Suprapubic skin (tissue), 4 donors: ENCODE data around the gene MYO1F. TPM values are rescaled to one million over a fixed set of nuclear protein-coding genes. Genes with fewer than 3 reads are reported as not detected.

Source experiments
- DNase-seq, 2 donors: peaks; one replicate each; pipeline ENCODE4 v3.0.0-alpha.2; 2019; ENCODE audit warnings: low spot score in 2 of 2
- H3K27ac ChIP-seq: fragments of 200-600 bp; sonication (generic); one replicate; pipeline ENCODE4 v1.5.1; 2019
- H3K27me3 ChIP-seq: fragments of 200-600 bp; sonication (generic); one replicate; pipeline ENCODE4 v1.5.1; 2019
- H3K36me3 ChIP-seq: fragments of 200-600 bp; sonication (generic); one replicate; pipeline ENCODE4 v1.5.1; 2019
- H3K4me1 ChIP-seq: fragments of 200-600 bp; sonication (generic); one replicate; pipeline ENCODE4 v1.5.1; 2019
- H3K4me3 ChIP-seq: fragments of 200-600 bp; sonication (generic); one replicate; pipeline ENCODE4 v1.5.1; 2019; ENCODE audit warnings: mild to moderate bottlenecking
- H3K9me3 ChIP-seq: fragments of 200-600 bp; sonication (generic); one replicate; pipeline ENCODE4 v1.5.1; 2019
- EP300 ChIP-seq: sonication (generic); formaldehyde crosslinking; IDR thresholded peaks from one replicate; pipeline ENCODE4 v1.6.1; 2017; ENCODE audit warnings: antibody characterized with exemption
- POLR2A ChIP-seq, 2 donors: fragments of 450-650 bp; IDR thresholded peaks; one replicate each; pipeline ENCODE4 v1.6.1; 2017; ENCODE audit warnings: antibody characterized with exemption in 2 of 2, mild to moderate bottlenecking in 2 of 2, moderate library complexity in 2 of 2
- POLR2AphosphoS5 ChIP-seq, 3 donors: sonication (generic); formaldehyde crosslinking; IDR thresholded peaks; one replicate each; pipeline ENCODE4 v1.6.1; 2017; ENCODE audit warnings: antibody characterized with exemption in 3 of 3
- WGBS: methylation state at CpG from one replicate; pipeline ENCODE4 v1.1.5; 2018; 5-methylcytosine and 5-hydroxymethylcytosine counted together
- total RNA-seq, 4 donors: library from RNA; depleted of rRNA; stranded (reverse); fragments of >200 nt; gene quantifications; one replicate each; pipeline ENCODE4 v1.1.0, GENCODE V29; 2016
- TF ChIP-seq, protein P1 (sequence below), 2 donors: fragments of 200-600 bp in 1 of 2; fragments of 450-650 bp in 1 of 2; sonication (generic) in 1 of 2; IDR thresholded peaks; one replicate each; pipeline ENCODE4 v1.5.1; 2016 to 2019; ENCODE audit warnings: antibody characterized with exemption in 2 of 2, mild to moderate bottlenecking in 1 of 2, moderate library complexity in 1 of 2

Gene MYO1F
- total RNA-seq, 4 donors from 2014 or later, result 3.2 to 14.6 (median 3.3) TPM

DNA sequence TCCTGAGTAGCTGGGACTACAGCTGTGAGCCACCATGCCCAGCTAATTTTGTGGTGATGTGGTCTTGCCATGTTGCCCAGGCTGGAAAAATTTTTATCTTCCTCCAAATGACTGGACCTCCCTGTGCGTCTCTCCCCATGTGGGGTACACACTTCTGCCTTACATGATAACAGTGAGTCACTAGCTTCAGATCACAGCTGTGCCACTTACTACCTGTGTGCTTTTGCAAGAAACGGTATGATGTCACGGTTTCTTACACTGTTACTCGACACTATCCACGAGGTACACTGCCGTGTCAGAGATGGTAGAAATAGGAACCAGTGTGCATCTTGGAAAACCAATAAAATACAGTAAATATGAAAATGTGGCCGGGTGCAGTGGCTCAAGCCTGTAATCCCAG, 45.8 kb downstream of the MYO1F start:
- Histone ChIP-seq H3K4me1 (peaks cover 11% of the 10 kb centered on the region), H3K36me3 (peaks cover 10% of the 10 kb centered on the region), H3K4me3 (no peak overlapping the region), H3K27ac (no peak overlapping the region), H3K9me3 (no peaks in the 10 kb centered on the region), H3K27me3 (no peaks in the 10 kb centered on the region)
- WGBS, result 92% methylated on average over 7 of the region's 7 CpGs
- no peak for TF ChIP-seq POLR2A (IDR thresholded peaks at IDR 0.05)
- TF ChIP-seq EP300, result no peak
- TF ChIP-seq, protein P1, sequence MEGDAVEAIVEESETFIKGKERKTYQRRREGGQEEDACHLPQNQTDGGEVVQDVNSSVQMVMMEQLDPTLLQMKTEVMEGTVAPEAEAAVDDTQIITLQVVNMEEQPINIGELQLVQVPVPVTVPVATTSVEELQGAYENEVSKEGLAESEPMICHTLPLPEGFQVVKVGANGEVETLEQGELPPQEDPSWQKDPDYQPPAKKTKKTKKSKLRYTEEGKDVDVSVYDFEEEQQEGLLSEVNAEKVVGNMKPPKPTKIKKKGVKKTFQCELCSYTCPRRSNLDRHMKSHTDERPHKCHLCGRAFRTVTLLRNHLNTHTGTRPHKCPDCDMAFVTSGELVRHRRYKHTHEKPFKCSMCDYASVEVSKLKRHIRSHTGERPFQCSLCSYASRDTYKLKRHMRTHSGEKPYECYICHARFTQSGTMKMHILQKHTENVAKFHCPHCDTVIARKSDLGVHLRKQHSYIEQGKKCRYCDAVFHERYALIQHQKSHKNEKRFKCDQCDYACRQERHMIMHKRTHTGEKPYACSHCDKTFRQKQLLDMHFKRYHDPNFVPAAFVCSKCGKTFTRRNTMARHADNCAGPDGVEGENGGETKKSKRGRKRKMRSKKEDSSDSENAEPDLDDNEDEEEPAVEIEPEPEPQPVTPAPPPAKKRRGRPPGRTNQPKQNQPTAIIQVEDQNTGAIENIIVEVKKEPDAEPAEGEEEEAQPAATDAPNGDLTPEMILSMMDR (IDR thresholded peaks at IDR 0.05), result no peak
- TF ChIP-seq POLR2AphosphoS5 (IDR thresholded peaks at IDR 0.05), result no peak
- DNase-seq, result no peak

DNA sequence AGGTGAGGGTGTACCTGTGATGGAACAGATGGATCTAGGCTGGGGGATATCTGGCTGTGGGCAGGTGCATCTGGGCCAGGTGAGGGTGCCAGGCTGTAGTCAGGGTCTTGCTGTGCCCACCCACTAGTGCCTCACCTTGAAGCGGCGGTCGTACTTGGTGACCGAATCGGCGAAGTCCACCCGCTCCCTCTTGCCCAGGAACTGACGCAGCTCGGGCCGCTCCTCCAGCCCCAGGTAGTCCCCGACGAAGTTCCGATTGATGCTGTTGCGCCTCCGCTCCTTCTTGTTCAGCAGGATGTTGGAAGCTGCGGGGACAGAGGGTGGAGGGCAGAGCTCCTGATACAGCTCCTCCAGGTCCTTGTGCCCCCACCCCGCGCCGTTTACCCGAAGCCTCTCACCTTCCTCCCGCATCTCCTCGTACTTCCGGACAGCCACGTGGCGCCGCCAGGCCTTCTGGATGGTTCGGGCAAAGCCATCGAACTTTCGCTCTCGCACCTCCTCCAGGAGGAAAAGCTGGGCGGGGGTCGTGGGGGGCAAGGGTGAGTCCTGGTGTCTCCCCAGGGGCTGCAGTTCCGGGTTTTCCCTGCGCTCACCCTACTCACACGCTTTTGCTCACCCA, 47.1 kb downstream of the MYO1F start:
- no peaks in the 10 kb centered on the region for H3K27me3 ChIP-seq
- DNase-seq, result no peak
- no peak for TF ChIP-seq EP300
- TF ChIP-seq, protein P1 (IDR thresholded peaks at IDR 0.05), result no peak
- TF ChIP-seq POLR2AphosphoS5 (IDR thresholded peaks at IDR 0.05), result no peak
- TF ChIP-seq POLR2A (IDR thresholded peaks at IDR 0.05), result no peak
- no peaks in the 10 kb centered on the region for H3K9me3 ChIP-seq
- H3K27ac ChIP-seq, result no peak overlapping the region
- no peak overlapping the region for H3K4me3 ChIP-seq
- H3K36me3 ChIP-seq, result peaks cover 10% of the 10 kb centered on the region
- WGBS, result 94% methylated on average over 35 of the region's 35 CpGs
- peaks cover 13% of the 10 kb centered on the region for H3K4me1 ChIP-seq

DNA sequence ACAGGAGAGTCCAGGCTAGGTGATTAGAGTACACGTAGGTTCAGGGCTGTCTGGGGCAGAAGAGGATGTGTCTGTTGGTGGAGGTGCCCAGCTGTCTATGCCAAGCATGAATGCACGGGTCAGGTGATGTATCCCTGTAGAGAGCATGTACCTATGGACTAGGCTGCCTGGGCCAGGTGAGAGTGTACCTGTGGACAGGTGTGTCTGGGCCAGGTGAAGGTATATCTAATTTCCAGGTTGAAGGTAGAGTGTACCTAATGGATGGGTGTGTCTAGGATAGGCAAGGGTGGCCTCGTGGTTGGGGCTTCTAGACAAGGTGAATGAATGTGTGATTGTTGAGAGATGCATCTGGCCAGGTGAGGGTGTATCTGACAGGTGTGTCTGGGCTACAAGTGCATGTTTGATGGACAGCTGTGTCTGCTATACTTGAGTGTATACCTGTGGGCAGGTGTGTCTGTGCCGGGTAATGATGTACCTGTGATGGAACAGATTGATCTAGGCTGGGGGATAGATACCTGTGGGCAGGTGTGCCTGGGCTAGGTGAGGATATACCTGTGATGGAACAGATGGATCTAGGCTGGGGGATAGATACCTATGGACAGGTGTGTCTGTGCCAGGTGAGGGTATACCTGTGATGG, 47.8 kb downstream of the MYO1F start:
- TF ChIP-seq POLR2A (IDR thresholded peaks at IDR 0.05), result no peak
- no peak for TF ChIP-seq POLR2AphosphoS5 (IDR thresholded peaks at IDR 0.05)
- TF ChIP-seq, protein P1 (IDR thresholded peaks at IDR 0.05), result no peak
- peaks cover 13% of the 10 kb centered on the region for H3K4me1 ChIP-seq
- no peak for DNase-seq
- no peak overlapping the region for H3K4me3 ChIP-seq
- 91% methylated on average over 4 of the region's 4 CpGs for WGBS
- H3K27me3 ChIP-seq, result no peaks in the 10 kb centered on the region
- H3K9me3 ChIP-seq, result no peaks in the 10 kb centered on the region
- H3K36me3 ChIP-seq, result peaks cover 10% of the 10 kb centered on the region
- H3K27ac ChIP-seq, result no peak overlapping the region

DNA sequence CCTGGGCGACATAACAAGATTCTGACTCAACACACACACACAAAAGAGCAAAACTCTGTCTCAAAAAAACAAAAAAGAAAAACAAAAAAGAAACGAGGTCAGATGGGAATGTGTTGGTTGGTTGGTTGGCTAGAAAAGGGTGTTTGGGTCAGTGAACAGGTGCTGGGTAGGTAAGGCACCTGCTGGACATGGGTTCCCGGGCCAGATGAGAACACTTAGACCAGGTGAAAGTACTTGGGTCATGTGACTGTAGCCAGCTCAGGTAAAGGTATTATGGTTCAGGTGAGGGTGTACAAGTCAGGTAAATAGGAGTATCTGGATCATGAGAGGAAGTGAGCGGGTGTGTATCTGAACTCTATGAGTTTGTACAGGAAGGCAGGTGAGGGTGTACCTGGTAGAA, 48.7 kb downstream of the MYO1F start:
- Histone ChIP-seq H3K9me3 (no peaks in the 10 kb centered on the region), H3K4me1 (peaks cover 13% of the 10 kb centered on the region), H3K4me3 (no peak overlapping the region), H3K36me3 (peaks cover 10% of the 10 kb centered on the region), H3K27ac (no peak overlapping the region), H3K27me3 (no peaks in the 10 kb centered on the region)
- no peak for TF ChIP-seq POLR2A (IDR thresholded peaks at IDR 0.05)
- TF ChIP-seq POLR2AphosphoS5 (IDR thresholded peaks at IDR 0.05), result no peak
- no peak for TF ChIP-seq EP300
- TF ChIP-seq, protein P1 (IDR thresholded peaks at IDR 0.05), result no peak
- no peak for DNase-seq
- WGBS, result 71% methylated on average over 4 of the region's 4 CpGs

DNA sequence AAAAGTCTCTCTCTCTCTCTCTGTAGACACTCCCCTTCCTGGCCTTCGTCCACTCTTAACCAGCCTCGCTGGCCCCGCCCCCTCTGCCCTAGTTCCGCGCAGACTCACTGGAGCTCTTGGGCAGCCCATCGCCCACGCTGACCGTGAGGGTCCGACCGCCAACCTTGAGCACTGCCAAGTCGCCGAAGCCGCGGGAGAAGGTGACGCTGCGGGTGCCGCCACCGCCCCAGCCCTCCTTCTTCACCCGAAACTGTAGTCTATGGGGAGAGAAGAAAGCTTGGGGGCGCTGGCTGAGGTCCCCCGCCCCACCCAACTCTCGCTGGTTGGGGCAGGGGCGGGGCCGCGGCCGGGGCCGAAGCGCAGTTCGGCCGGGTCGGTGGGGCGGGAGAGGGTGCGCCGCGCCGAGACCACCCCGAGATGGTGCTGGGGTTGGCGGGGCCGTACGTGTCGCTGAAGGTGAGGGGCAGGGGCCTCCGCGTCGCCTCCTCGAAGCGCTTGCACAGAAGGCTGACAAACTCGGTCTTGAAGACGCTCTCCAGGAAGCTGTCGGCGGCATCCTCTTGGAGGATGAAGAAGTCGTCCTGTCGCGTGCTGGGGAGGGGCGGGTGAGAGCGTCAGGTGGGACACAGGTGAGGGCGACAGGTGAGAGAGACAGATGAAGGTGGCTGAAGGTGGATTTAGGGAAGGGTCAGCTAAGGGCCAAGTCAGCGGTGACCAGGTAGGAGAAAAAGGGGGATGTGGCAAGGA, 50.7 kb downstream of the MYO1F start:
- peaks cover 10% of the 10 kb centered on the region for H3K36me3 ChIP-seq
- H3K27ac ChIP-seq, result peak overlapping the region; percentile 92
- H3K27me3 ChIP-seq, result no peaks in the 10 kb centered on the region
- DNase-seq, result peak; percentile 93 to 94
- TF ChIP-seq EP300 (no peak), POLR2A (IDR thresholded peaks at IDR 0.05) (no peak), POLR2AphosphoS5 (IDR thresholded peaks at IDR 0.05) (no peak)
- TF ChIP-seq, protein P1 (IDR thresholded peaks at IDR 0.05), result no peak
- H3K4me1 ChIP-seq, result peaks cover 13% of the 10 kb centered on the region
- 33% methylated on average over 32 of the region's 57 CpGs for WGBS
- H3K9me3 ChIP-seq, result no peaks in the 10 kb centered on the region
- H3K4me3 ChIP-seq, result peak overlapping the region; percentile 82
